Nephron progenitor cell (in vitro differentiated cells): ENCODE data around the gene CTNNA2.

Source experiments
- DNase-seq: peaks from one replicate; pipeline ENCODE4 v3.0.0; 2021
- H3K27ac Mint-ChIP-seq: 2 replicates; pipeline ENCODE4 v1.8.0; 2021; ENCODE audit warnings: mild to moderate bottlenecking, moderate library complexity, mixed read lengths
- H3K27me3 Mint-ChIP-seq: 2 replicates; pipeline ENCODE4 v1.8.0; 2021; ENCODE audit warnings: mild to moderate bottlenecking, low read depth, mixed read lengths; ENCODE audit not compliant: poor library complexity
- H3K36me3 Mint-ChIP-seq: 2 replicates; pipeline ENCODE4 v1.8.0; 2021; ENCODE audit warnings: low read depth, mixed read lengths
- H3K4me1 Mint-ChIP-seq: 2 replicates; pipeline ENCODE4 v1.8.0; 2021; ENCODE audit warnings: mixed read lengths
- H3K4me3 Mint-ChIP-seq: 2 replicates; pipeline ENCODE4 v1.8.0; 2021; ENCODE audit warnings: mild to moderate bottlenecking, moderate library complexity, mixed read lengths
- H3K9me3 Mint-ChIP-seq: 2 replicates; pipeline ENCODE4 v1.8.0; 2021; ENCODE audit warnings: mild to moderate bottlenecking, moderate library complexity, mixed read lengths
- CTCF ChIP-seq: fragments of 200-600 bp; sonication (generic); IDR thresholded peaks from 2 replicates; pipeline ENCODE4 v1.5.0; 2021; ENCODE audit warnings: antibody characterized with exemption

Gene CTNNA2

GRCh38 chr2:79947751-79948150, 434.9 kb downstream of the CTNNA2 start:
- H3K27ac Mint-ChIP-seq = no peak overlapping the region
- H3K9me3 Mint-ChIP-seq = no peaks in the 10 kb centered on the region
- peaks cover 5% of the 10 kb centered on the region for H3K4me1 Mint-ChIP-seq
- no peak for TF ChIP-seq CTCF
- no peaks in the 10 kb centered on the region for H3K36me3 Mint-ChIP-seq
- no peak for DNase-seq
- H3K27me3 Mint-ChIP-seq = no peaks in the 10 kb centered on the region
- no peak overlapping the region for H3K4me3 Mint-ChIP-seq

GRCh38 chr2:79950526-79950925, 437.7 kb downstream of the CTNNA2 start:
- DNase-seq = no peak
- no peak overlapping the region for H3K4me3 Mint-ChIP-seq
- no peak for TF ChIP-seq CTCF
- no peak overlapping the region for H3K27ac Mint-ChIP-seq
- no peaks in the 10 kb centered on the region for H3K36me3 Mint-ChIP-seq
- no peaks in the 10 kb centered on the region for H3K9me3 Mint-ChIP-seq
- H3K4me1 Mint-ChIP-seq = peaks cover 5% of the 10 kb centered on the region
- peaks cover 4% of the 10 kb centered on the region for H3K27me3 Mint-ChIP-seq

- no peak overlapping the region for H3K27ac Mint-ChIP-seq
- no peaks in the 10 kb centered on the region for H3K4me1 Mint-ChIP-seq
- no peaks in the 10 kb centered on the region for H3K36me3 Mint-ChIP-seq
- no peak for TF ChIP-seq CTCF
- DNase-seq = no peak
- no peak overlapping the region for H3K4me3 Mint-ChIP-seq
- no peaks in the 10 kb centered on the region for H3K9me3 Mint-ChIP-seq
- peaks cover 4% of the 10 kb centered on the region for H3K27me3 Mint-ChIP-seq
Measured at GRCh38 chr2:79952616-79953015, 439.8 kb downstream of the CTNNA2 start.

- no peaks in the 10 kb centered on the region for H3K36me3 Mint-ChIP-seq
- no peak overlapping the region for H3K4me3 Mint-ChIP-seq
- TF ChIP-seq CTCF = no peak
- no peak for DNase-seq
- peaks cover 13% of the 10 kb centered on the region for H3K4me1 Mint-ChIP-seq
- no peak overlapping the region for H3K27ac Mint-ChIP-seq
- H3K27me3 Mint-ChIP-seq = peaks cover 7% of the 10 kb centered on the region
- H3K9me3 Mint-ChIP-seq = no peaks in the 10 kb centered on the region
Measured at GRCh38 chr2:79960035-79960434, 447.2 kb downstream of the CTNNA2 start.

- no peak overlapping the region for H3K27ac Mint-ChIP-seq
- TF ChIP-seq CTCF = no peak
- DNase-seq = no peak
- H3K9me3 Mint-ChIP-seq = no peaks in the 10 kb centered on the region
- H3K36me3 Mint-ChIP-seq = no peaks in the 10 kb centered on the region
- H3K4me3 Mint-ChIP-seq = no peak overlapping the region
- H3K27me3 Mint-ChIP-seq = peaks cover 5% of the 10 kb centered on the region
- H3K4me1 Mint-ChIP-seq = peaks cover 17% of the 10 kb centered on the region
Measured at GRCh38 chr2:79960519-79960918, 447.7 kb downstream of the CTNNA2 start.

- Mint-ChIP-seq H3K4me3 (no peak overlapping the region), H3K36me3 (no peaks in the 10 kb centered on the region), H3K9me3 (no peaks in the 10 kb centered on the region), H3K4me1 (peaks cover 31% of the 10 kb centered on the region), H3K27me3 (peaks cover 4% of the 10 kb centered on the region), H3K27ac (peak overlapping the region; percentile 65)
- TF ChIP-seq CTCF = no peak
- no peak for DNase-seq
Measured at GRCh38 chr2:79964966-79965365, 452.1 kb downstream of the CTNNA2 start.
